Ishikawa (cell line): Measurements from ENCODE around the gene VWA7.

Source experiments
- CEBPB ChIP-seq: IDR thresholded peaks from 2 replicates; pipeline ENCODE4 v1.6.1; 2012
- CREB1 ChIP-seq: IDR thresholded peaks from 2 replicates; pipeline ENCODE4 v1.6.1; 2012; ENCODE audit warnings: low read depth
- EGR1 ChIP-seq: IDR thresholded peaks from 2 replicates; pipeline ENCODE4 v1.6.1; 2012
- EP300 ChIP-seq: IDR thresholded peaks from 2 replicates; pipeline ENCODE4 v1.6.1; 2012; ENCODE audit warnings: borderline replicate concordance
- FOXM1 ChIP-seq: IDR thresholded peaks from 2 replicates; pipeline ENCODE4 v1.6.1; 2012; ENCODE audit warnings: low read depth, borderline replicate concordance
- NFIC ChIP-seq: IDR thresholded peaks from 2 replicates; pipeline ENCODE4 v1.6.1; 2012
- RAD21 ChIP-seq: IDR thresholded peaks from 2 replicates; pipeline ENCODE4 v1.6.1; 2012; ENCODE audit warnings: low read depth
- TAF1 ChIP-seq: IDR thresholded peaks from 2 replicates; pipeline ENCODE4 v1.6.1; 2012; ENCODE audit warnings: low read depth, mild to moderate bottlenecking
- TCF12 ChIP-seq: IDR thresholded peaks from 2 replicates; pipeline ENCODE4 v1.6.1; 2012; ENCODE audit warnings: low read depth
- TEAD4 ChIP-seq: IDR thresholded peaks from 2 replicates; pipeline ENCODE4 v1.6.1; 2012
- USF1 ChIP-seq: IDR thresholded peaks from 2 replicates; pipeline ENCODE4 v1.6.1; 2012
- YY1 ChIP-seq: IDR thresholded peaks from 2 replicates; pipeline ENCODE4 v1.6.1; 2012; ENCODE audit warnings: low read depth
- ZBTB7A ChIP-seq: IDR thresholded peaks from 2 replicates; pipeline ENCODE4 v1.6.1; 2012; ENCODE audit warnings: low read depth
- TF ChIP-seq, protein P1 (sequence below): IDR thresholded peaks from 2 replicates; pipeline ENCODE4 v1.6.1; 2012; ENCODE audit warnings: low read depth, mild to moderate bottlenecking
- TF ChIP-seq, protein P2 (sequence below): IDR thresholded peaks from 2 replicates; pipeline ENCODE4 v1.6.1; 2012

The VWA7 gene

DNA sequence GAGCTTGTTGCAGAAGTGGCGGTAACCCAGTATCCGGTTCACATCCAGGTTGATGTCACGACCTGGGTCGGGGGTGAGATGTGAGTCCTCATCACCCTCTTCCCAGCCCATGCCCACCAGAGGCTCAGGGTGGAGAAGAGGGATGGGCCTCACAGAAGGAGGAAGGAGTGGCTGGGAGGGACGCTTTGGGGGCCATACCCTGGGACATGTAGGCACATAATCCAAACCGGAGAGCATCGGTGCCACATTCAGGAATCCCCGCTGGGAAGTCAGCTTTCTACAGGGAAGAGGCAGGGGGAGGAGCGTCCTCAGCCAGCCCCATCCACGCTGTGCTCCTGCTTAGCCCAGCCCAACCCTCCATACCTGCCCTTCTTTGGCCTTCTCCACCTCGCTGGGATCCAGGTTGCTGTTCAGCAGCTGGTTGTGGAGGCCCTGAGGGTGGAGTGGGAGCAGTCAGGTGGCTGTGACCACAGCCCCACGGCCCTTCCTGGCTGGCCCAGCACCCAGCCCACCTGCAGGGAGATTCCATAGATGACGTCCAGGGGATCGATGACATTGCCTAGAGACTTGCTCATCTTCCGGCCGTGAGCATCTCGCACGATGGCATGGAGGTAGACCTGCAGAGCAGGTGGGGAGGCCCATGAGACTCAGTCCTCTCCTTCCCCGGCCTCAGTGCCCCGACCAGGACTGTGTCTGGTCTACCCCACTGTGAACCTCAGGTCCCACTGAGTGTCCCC lies 3.5 kb upstream of the VWA7 start:
- TF ChIP-seq EP300 (no peak), CREB1 (no peak), TAF1 (no peak)

DNA sequence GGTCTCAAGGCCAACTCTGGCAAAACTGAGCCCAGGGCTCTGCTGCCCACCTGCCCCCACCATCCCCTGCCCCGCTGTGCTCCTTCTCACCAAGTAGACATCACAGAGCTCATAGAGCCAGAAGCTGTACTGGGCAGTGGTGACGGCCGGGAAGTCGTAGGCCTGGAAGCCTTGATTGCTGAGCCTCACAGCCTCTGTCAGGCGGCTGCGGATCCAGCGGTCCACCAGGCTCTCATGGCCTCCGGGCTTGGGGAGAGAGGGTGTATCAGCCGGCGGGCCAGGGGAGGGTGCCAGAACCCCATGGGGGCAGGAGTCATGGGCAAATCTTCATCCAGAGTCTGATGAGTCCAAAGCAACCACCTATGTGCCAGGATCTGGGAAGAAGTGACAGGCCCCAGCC lies 2.8 kb upstream of the VWA7 start:
- TF ChIP-seq ZBTB7A = no peak
- no peak for TF ChIP-seq NFIC
- TF ChIP-seq RAD21 = no peak
- no peak for TF ChIP-seq USF1

GRCh38 chr6:31778999-31779885 lies 2.1 kb upstream of the VWA7 start:
- TF ChIP-seq, protein P1, sequence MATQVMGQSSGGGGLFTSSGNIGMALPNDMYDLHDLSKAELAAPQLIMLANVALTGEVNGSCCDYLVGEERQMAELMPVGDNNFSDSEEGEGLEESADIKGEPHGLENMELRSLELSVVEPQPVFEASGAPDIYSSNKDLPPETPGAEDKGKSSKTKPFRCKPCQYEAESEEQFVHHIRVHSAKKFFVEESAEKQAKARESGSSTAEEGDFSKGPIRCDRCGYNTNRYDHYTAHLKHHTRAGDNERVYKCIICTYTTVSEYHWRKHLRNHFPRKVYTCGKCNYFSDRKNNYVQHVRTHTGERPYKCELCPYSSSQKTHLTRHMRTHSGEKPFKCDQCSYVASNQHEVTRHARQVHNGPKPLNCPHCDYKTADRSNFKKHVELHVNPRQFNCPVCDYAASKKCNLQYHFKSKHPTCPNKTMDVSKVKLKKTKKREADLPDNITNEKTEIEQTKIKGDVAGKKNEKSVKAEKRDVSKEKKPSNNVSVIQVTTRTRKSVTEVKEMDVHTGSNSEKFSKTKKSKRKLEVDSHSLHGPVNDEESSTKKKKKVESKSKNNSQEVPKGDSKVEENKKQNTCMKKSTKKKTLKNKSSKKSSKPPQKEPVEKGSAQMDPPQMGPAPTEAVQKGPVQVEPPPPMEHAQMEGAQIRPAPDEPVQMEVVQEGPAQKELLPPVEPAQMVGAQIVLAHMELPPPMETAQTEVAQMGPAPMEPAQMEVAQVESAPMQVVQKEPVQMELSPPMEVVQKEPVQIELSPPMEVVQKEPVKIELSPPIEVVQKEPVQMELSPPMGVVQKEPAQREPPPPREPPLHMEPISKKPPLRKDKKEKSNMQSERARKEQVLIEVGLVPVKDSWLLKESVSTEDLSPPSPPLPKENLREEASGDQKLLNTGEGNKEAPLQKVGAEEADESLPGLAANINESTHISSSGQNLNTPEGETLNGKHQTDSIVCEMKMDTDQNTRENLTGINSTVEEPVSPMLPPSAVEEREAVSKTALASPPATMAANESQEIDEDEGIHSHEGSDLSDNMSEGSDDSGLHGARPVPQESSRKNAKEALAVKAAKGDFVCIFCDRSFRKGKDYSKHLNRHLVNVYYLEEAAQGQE = no peak
- TF ChIP-seq USF1 = no peak
- TF ChIP-seq, protein P2, sequence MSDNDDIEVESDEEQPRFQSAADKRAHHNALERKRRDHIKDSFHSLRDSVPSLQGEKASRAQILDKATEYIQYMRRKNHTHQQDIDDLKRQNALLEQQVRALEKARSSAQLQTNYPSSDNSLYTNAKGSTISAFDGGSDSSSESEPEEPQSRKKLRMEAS = no peak
- no peak for TF ChIP-seq ZBTB7A
- no peak for TF ChIP-seq YY1
- TF ChIP-seq TCF12 = no peak
- no peak for TF ChIP-seq FOXM1
- no peak for TF ChIP-seq TEAD4
- no peak for TF ChIP-seq CEBPB

DNA sequence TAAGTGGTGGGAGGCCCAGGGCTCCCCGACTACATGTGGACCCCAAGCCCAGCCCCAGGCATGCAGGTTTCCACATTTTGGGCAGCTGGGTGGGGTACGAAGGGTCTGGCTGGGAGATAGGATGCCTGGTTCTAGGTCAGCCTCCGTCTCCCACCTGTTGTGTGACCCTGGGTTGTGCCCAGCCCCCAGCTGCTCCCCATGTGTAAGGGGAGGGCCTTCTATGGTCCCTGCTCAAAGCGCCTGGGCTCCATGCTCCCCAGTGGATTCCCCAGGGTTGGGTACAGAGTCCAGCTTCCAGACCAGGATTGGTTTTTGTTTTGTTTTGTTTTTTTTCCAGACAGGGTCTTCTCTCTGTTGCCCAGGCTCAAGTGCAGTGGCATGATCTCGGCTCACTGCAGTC lies 1.1 kb upstream of the VWA7 start:
- no peak for TF ChIP-seq ZBTB7A
- no peak for TF ChIP-seq CREB1
- no peak for TF ChIP-seq EP300
- no peak for TF ChIP-seq EGR1
- no peak for TF ChIP-seq NFIC
- no peak for TF ChIP-seq TAF1
- no peak for TF ChIP-seq TCF12
- TF ChIP-seq YY1 = no peak

DNA sequence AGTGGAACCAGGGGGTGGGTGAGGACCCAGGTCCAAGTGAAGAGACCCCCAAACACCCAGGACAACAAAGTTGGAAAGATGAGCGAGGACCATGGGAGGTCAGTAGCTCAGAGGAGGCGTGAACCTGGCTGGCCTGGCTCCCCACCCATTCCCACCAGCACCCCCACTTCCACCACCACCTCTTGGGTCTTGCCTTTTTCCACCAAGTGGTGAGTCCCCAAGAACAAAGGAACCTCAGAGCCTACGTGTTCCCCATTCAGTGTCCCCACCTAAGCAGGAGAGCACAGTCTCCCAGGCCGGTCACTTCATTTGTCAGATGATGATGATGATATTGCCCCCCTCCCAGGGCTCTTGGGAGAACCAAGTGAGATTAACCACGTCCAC lies 531 bp upstream of the VWA7 start:
- TF ChIP-seq EP300 = no peak
- TF ChIP-seq YY1 = no peak
- TF ChIP-seq CEBPB = no peak
- no peak for TF ChIP-seq NFIC
- TF ChIP-seq TAF1 = no peak
- TF ChIP-seq, protein P1 = no peak
- no peak for TF ChIP-seq ZBTB7A
- TF ChIP-seq RAD21 = no peak
- no peak for TF ChIP-seq FOXM1
- no peak for TF ChIP-seq EGR1
- no peak for TF ChIP-seq TCF12
- TF ChIP-seq, protein P2 = no peak
- no peak for TF ChIP-seq TEAD4
- TF ChIP-seq CREB1 = no peak

- TF ChIP-seq RAD21 (no peak), TAF1 (no peak), ZBTB7A (no peak), CEBPB (no peak), TCF12 (no peak), USF1 (no peak), YY1 (no peak), FOXM1 (no peak), EGR1 (no peak), NFIC (no peak), TEAD4 (no peak), EP300 (no peak), CREB1 (no peak)
- TF ChIP-seq, protein P2 = no peak
- TF ChIP-seq, protein P1 = no peak
Measured at GRCh38 chr6:31776485-31776988, 591 bp downstream of the VWA7 start.
